ENCODE results near the gene TRPM3. TPM values are rescaled to one million over a fixed set of nuclear protein-coding genes. Genes with fewer than 3 reads are reported as not detected.

Gene TRPM3
- total and polyA plus RNA-seq, 2 of the 13 experiments (the other 11 are each of a cell fraction or from before 2014, with no cell fraction given) = not detected

GRCh38 chr9:70940605-70941004 lies 180.8 kb downstream of the TRPM3 start (continued):
- TF ChIP-seq, protein P1, sequence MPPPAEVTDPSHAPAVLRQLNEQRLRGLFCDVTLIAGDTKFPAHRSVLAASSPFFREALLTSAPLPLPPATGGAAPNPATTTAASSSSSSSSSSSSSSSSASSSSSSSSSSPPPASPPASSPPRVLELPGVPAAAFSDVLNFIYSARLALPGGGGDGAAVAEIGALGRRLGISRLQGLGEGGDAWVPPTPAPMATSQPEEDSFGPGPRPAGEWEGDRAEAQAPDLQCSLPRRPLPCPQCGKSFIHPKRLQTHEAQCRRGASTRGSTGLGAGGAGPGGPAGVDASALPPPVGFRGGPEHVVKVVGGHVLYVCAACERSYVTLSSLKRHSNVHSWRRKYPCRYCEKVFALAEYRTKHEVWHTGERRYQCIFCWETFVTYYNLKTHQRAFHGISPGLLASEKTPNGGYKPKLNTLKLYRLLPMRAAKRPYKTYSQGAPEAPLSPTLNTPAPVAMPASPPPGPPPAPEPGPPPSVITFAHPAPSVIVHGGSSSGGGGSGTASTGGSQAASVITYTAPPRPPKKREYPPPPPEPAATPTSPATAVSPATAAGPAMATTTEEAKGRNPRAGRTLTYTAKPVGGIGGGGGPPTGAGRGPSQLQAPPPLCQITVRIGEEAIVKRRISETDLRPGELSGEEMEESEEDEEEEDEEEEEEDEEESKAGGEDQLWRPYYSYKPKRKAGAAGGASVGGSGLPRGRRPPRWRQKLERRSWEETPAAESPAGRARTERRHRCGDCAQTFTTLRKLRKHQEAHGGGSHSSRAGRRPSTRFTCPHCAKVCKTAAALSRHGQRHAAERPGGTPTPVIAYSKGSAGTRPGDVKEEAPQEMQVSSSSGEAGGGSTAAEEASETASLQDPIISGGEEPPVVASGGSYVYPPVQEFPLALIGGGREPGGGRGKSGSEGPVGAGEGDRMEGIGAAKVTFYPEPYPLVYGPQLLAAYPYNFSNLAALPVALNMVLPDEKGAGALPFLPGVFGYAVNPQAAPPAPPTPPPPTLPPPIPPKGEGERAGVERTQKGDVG (CRISPR knock-in tag; IDR thresholded peaks at IDR 0.05; ENCODE audit: borderline replicate concordance) = no peak
- TF ChIP-seq HOXA3 (CRISPR knock-in tag; IDR thresholded peaks at IDR 0.05) (no peak), ZNF34 (CRISPR knock-in tag; IDR thresholded peaks at IDR 0.05; ENCODE audit: borderline replicate concordance) (no peak), GTF2F1 (IDR thresholded peaks at IDR 0.05; ENCODE audit: low read length) (no peak)

DNA sequence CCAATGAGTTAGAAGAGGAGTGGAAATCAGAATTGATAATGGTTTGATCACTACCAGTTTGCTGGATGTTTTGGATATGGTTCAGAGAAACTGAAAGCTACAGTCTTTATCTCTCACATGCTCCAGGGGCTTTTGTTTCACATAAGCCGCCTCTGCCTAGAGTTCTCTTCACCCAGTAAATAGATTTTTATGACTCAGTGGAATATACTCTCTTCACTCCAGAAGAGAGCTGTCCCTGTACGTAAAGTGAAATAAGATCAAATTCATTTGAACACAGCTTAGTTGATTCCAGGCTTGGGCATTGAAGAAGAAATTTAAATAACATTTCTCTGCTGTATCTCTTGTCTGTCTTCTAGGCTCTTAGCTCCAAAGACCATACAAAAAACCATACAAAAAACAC lies 184.9 kb downstream of the TRPM3 start:
- 11% methylated on average over 2 of the region's 2 CpGs for WGBS (ENCODE audit: low lambda C conversion rate)
- CTCF ChIA-PET (ENCODE audit: low intra/inter-chr PET ratio, low total read pairs) = no interaction called here

More for the DNA sequence above, 184.9 kb downstream of the TRPM3 start:
- H3K36me3 ChIP-seq (replicated peaks in 1 of 2; ENCODE audit: control insufficient read depth in 1 of 2, insufficient read depth in 2 of 2, low read length in 2 of 2) = no peaks in the 10 kb centered on the region
- no peak overlapping the region for H2AFZ ChIP-seq (ENCODE audit: low read length)
- POLR2A ChIA-PET = no interaction called here
- no peaks in the 10 kb centered on the region for H3K4me1 ChIP-seq (ENCODE audit: insufficient read depth, low read length)
- no peak for FAIRE-seq
- ATAC-seq = no peak
- H3K27ac ChIP-seq (ENCODE audit: extremely low read length, insufficient read depth, low read length) = no peak overlapping the region
- H3K9ac ChIP-seq (ENCODE audit: insufficient read depth, low read depth, low read length) = no peak overlapping the region
- H3K79me2 ChIP-seq (ENCODE audit: insufficient read depth, low read length) = no peaks in the 10 kb centered on the region
- intact Hi-C loops (cut with micrococcal nuclease; ENCODE audit: unreplicated experiment) = no loop called here
- no peak overlapping the region for H3K4me2 ChIP-seq (ENCODE audit: low read depth, low read length)
- no TSS peak for BruUV-seq (replicated peaks)
- H4K20me1 ChIP-seq (ENCODE audit: insufficient read depth, low read length) = no peaks in the 10 kb centered on the region
- H3K4me3 ChIP-seq (replicated peaks in 1 of 3; ENCODE audit: insufficient read depth in 1 of 3, low read depth in 2 of 3, low read length in 3 of 3) = no peak overlapping the region
- TF ChIP-seq KDM1A (CRISPR knock-in tag; IDR thresholded peaks at IDR 0.05) (no peak), NFYB (CRISPR knock-in tag; IDR thresholded peaks at IDR 0.05) (no peak), ZFP36 (IDR thresholded peaks at IDR 0.05; ENCODE audit: borderline replicate concordance, low read depth, low read length, partially characterized antibody) (no peak), NFRKB (IDR thresholded peaks at IDR 0.05) (no peak), ZNF780A (CRISPR knock-in tag; IDR thresholded peaks at IDR 0.05) (no peak), KDM2A (CRISPR knock-in tag; IDR thresholded peaks at IDR 0.05; ENCODE audit: borderline replicate concordance, low read depth) (no peak), TBX2 (CRISPR knock-in tag; IDR thresholded peaks at IDR 0.05; ENCODE audit: borderline replicate concordance) (no peak)
- TF ChIP-seq, protein P2, sequence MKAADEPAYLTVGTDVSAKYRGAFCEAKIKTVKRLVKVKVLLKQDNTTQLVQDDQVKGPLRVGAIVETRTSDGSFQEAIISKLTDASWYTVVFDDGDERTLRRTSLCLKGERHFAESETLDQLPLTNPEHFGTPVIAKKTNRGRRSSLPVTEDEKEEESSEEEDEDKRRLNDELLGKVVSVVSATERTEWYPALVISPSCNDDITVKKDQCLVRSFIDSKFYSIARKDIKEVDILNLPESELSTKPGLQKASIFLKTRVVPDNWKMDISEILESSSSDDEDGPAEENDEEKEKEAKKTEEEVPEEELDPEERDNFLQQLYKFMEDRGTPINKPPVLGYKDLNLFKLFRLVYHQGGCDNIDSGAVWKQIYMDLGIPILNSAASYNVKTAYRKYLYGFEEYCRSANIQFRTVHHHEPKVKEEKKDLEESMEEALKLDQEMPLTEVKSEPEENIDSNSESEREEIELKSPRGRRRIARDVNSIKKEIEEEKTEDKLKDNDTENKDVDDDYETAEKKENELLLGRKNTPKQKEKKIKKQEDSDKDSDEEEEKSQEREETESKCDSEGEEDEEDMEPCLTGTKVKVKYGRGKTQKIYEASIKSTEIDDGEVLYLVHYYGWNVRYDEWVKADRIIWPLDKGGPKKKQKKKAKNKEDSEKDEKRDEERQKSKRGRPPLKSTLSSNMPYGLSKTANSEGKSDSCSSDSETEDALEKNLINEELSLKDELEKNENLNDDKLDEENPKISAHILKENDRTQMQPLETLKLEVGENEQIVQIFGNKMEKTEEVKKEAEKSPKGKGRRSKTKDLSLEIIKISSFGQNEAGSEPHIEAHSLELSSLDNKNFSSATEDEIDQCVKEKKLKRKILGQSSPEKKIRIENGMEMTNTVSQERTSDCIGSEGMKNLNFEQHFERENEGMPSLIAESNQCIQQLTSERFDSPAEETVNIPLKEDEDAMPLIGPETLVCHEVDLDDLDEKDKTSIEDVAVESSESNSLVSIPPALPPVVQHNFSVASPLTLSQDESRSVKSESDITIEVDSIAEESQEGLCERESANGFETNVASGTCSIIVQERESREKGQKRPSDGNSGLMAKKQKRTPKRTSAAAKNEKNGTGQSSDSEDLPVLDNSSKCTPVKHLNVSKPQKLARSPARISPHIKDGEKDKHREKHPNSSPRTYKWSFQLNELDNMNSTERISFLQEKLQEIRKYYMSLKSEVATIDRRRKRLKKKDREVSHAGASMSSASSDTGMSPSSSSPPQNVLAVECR (CRISPR knock-in tag; IDR thresholded peaks at IDR 0.05; ENCODE audit: borderline replicate concordance) = no peak
- no peaks in the 10 kb centered on the region for H3K9me3 ChIP-seq (ENCODE audit: low read length)
- in situ Hi-C loops (cut with HindIII; ENCODE audit: extremely low pct_ligation_motif_present, low pct_unique_long_range_greater_than_20kb) = no loop called here
- DNase-seq (ENCODE audit: low spot score) = no peak
- no peaks in the 10 kb centered on the region for H3K27me3 ChIP-seq (ENCODE audit: control insufficient read depth in 1 of 2, insufficient read depth in 2 of 2, low read length in 2 of 2)

All from HepG2 (cell line).